HepG2 (cell line): ENCODE results near the gene CELSR3. TPM values are rescaled to one million over a fixed set of nuclear protein-coding genes. Genes with fewer than 3 reads are reported as not detected.

Source experiments
- AHR ChIP-seq: IDR thresholded peaks from 2 replicates; pipeline ENCODE4 v1.6.1; 2018; ENCODE audit warnings: missing genetic modification reagents, missing compliant biosample characterization
- NBN ChIP-seq: fragments of 450-650 bp; conservative IDR thresholded peaks from 2 replicates; pipeline ENCODE4 v1.6.1; 2017
- NR2F6 ChIP-seq, 2 experiments: IDR thresholded peaks; 2 replicates each; pipeline ENCODE4 v1.6.1; 2016; ENCODE audit warnings: antibody characterized with exemption in 1 of 2, mild to moderate bottlenecking in 1 of 2
- SMAD9 ChIP-seq: sonication (generic); formaldehyde crosslinking; IDR thresholded peaks from 2 replicates; pipeline ENCODE4 v1.5.1; 2020; ENCODE audit warnings: mild to moderate bottlenecking, missing genetic modification reagents
- ZNF124 ChIP-seq: sonication (generic); formaldehyde crosslinking; IDR thresholded peaks from 2 replicates; pipeline ENCODE4 v1.4.0; 2020; ENCODE audit warnings: missing genetic modification reagents
- ZNF790 ChIP-seq: sonication (generic); formaldehyde crosslinking; IDR thresholded peaks from 2 replicates; pipeline ENCODE4 v1.8.0; 2022; ENCODE audit warnings: missing genetic modification reagents, mild to moderate bottlenecking, borderline replicate concordance
- polyA plus RNA-seq, 8 experiments: library from polyadenylated mRNA; depleted of rRNA in 3 of 8; stranded (reverse) in 7 of 8; unstranded in 1 of 8; fragments of >200 nt; fragmentation: Illumina TruSeq in 4 of 8; extraction: Trizol in 4 of 8; gene quantifications; 2 replicates each; pipeline versions ENCODE4 v1.2.1 to v1.2.3, GENCODE V29; 2011 to 2016; ENCODE audit warnings: low read depth in 4 of 8, missing spikeins in 1 of 8, mixed read lengths in 1 of 8; ENCODE audit not compliant: insufficient read depth in 1 of 8
- total RNA-seq, 5 experiments: library from RNA; depleted of rRNA; stranded (reverse); fragments of >200 nt; fragmentation: Illumina TruSeq; extraction: Trizol; gene quantifications; 2 replicates each; pipeline ENCODE4 v1.2.3, GENCODE V29; 2016; ENCODE audit warnings: low read depth in 1 of 5
- TF ChIP-seq, protein P1 (sequence below): sonication (generic); formaldehyde crosslinking; IDR thresholded peaks from 2 replicates; pipeline ENCODE4 v1.4.0; 2020; ENCODE audit warnings: low read depth, missing genetic modification reagents
- TF ChIP-seq, protein P2 (sequence below): sonication (generic); formaldehyde crosslinking; IDR thresholded peaks from 2 replicates; pipeline ENCODE4 v1.4.0; 2020; ENCODE audit warnings: missing genetic modification reagents, borderline replicate concordance
- TF ChIP-seq, protein P3 (sequence below), 2 experiments: sonication (generic) in 1 of 2; formaldehyde crosslinking in 1 of 2; IDR thresholded peaks; 2 replicates each; pipeline versions ENCODE4 v1.4.0 to v1.6.1; 2016 to 2020; ENCODE audit warnings: borderline replicate concordance in 1 of 2, low read depth in 1 of 2, mild to moderate bottlenecking in 1 of 2, missing genetic modification reagents in 1 of 2
- TF ChIP-seq, protein P4 (sequence below): sonication (generic); formaldehyde crosslinking; IDR thresholded peaks from 2 replicates; pipeline ENCODE4 v1.5.0; 2020; ENCODE audit warnings: mild to moderate bottlenecking, missing genetic modification reagents

The CELSR3 gene
- total and polyA plus RNA-seq, 2 of the 13 experiments (the other 11 are each of a cell fraction or from before 2014, with no cell fraction given) = 5.4 to 6.7 TPM

DNA sequence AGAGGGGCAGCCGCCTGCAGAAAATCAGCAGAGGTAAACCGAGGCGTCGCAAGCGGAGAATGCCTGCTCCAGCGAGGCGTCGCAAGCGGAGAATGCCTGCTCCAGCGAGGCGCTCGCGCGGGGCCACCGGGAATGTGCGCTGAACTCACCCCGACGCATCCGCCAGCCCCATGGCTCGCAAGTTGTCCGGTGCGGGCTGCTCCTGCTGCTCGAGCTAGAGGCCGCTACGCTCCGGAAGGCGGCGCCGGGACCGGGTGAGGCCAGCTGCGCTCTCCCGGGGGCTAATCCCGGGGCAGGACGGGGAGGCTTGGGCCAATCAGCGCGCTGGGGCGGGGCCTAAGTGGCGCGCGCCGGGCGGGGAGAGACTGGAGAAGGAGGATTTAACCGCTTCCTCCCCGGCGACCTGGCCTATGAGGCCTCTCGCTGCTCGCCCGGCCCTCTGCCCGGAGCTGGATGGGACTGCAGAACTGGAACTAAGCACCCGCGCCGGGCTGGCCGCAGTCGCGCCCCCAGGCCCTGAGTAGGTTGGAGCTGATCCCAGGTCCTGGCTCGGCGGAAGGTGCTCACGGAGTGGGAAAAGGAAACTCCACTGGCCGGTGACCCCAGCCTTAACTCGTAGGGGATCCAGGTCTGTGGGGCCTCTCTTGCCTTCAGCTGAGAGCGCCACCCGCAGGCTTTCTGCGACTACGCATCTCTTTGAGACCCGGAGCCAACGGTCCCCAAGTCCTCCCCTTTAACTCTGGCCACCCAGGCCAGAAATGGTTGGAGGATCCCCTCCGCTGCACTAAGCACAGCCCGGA is 27.3 kb downstream of the CELSR3 start, which contains the start of gene SLC26A6 (continued):
- TF ChIP-seq, protein P1, sequence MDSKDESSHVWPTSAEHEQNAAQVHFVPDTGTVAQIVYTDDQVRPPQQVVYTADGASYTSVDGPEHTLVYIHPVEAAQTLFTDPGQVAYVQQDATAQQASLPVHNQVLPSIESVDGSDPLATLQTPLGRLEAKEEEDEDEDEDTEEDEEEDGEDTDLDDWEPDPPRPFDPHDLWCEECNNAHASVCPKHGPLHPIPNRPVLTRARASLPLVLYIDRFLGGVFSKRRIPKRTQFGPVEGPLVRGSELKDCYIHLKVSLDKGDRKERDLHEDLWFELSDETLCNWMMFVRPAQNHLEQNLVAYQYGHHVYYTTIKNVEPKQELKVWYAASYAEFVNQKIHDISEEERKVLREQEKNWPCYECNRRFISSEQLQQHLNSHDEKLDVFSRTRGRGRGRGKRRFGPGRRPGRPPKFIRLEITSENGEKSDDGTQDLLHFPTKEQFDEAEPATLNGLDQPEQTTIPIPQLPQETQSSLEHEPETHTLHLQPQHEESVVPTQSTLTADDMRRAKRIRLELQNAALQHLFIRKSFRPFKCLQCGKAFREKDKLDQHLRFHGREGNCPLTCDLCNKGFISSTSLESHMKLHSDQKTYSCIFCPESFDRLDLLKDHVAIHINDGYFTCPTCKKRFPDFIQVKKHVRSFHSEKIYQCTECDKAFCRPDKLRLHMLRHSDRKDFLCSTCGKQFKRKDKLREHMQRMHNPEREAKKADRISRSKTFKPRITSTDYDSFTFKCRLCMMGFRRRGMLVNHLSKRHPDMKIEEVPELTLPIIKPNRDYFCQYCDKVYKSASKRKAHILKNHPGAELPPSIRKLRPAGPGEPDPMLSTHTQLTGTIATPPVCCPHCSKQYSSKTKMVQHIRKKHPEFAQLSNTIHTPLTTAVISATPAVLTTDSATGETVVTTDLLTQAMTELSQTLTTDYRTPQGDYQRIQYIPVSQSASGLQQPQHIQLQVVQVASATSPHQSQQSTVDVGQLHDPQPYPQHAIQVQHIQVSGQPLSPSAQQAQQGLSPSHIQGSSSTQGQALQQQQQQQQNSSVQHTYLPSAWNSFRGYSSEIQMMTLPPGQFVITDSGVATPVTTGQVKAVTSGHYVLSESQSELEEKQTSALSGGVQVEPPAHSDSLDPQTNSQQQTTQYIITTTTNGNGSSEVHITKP (CRISPR knock-in tag) = peak; percentile 74
- TF ChIP-seq, protein P2, sequence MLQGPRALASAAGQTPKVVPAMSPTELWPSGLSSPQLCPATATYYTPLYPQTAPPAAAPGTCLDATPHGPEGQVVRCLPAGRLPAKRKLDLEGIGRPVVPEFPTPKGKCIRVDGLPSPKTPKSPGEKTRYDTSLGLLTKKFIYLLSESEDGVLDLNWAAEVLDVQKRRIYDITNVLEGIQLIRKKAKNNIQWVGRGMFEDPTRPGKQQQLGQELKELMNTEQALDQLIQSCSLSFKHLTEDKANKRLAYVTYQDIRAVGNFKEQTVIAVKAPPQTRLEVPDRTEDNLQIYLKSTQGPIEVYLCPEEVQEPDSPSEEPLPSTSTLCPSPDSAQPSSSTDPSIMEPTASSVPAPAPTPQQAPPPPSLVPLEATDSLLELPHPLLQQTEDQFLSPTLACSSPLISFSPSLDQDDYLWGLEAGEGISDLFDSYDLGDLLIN (CRISPR knock-in tag) = peak; percentile 80; the same call in 1 of the 2 replicates
- TF ChIP-seq NBN (no peak), AHR (CRISPR knock-in tag) (no peak), SMAD9 (CRISPR knock-in tag) (no peak), ZNF790 (CRISPR knock-in tag) (peak; percentile 97), NR2F6 (IDR thresholded peaks at IDR 0.05) (no peak), NR2F6 (CRISPR knock-in tag; IDR thresholded peaks at IDR 0.05) (no peak; the same call in 1 of the 2 replicates), ZNF124 (CRISPR knock-in tag) (peak; percentile 46)
- TF ChIP-seq, protein P3, sequence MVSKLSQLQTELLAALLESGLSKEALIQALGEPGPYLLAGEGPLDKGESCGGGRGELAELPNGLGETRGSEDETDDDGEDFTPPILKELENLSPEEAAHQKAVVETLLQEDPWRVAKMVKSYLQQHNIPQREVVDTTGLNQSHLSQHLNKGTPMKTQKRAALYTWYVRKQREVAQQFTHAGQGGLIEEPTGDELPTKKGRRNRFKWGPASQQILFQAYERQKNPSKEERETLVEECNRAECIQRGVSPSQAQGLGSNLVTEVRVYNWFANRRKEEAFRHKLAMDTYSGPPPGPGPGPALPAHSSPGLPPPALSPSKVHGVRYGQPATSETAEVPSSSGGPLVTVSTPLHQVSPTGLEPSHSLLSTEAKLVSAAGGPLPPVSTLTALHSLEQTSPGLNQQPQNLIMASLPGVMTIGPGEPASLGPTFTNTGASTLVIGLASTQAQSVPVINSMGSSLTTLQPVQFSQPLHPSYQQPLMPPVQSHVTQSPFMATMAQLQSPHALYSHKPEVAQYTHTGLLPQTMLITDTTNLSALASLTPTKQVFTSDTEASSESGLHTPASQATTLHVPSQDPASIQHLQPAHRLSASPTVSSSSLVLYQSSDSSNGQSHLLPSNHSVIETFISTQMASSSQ (IDR thresholded peaks at IDR 0.05; ENCODE audit: low read depth) = no peak
- TF ChIP-seq, protein P3 (CRISPR knock-in tag; IDR thresholded peaks at IDR 0.05; ENCODE audit: borderline replicate concordance) = 0 out of 2 replicates have a peak, but pooled peaks have one; percentile 14
- TF ChIP-seq, protein P4, sequence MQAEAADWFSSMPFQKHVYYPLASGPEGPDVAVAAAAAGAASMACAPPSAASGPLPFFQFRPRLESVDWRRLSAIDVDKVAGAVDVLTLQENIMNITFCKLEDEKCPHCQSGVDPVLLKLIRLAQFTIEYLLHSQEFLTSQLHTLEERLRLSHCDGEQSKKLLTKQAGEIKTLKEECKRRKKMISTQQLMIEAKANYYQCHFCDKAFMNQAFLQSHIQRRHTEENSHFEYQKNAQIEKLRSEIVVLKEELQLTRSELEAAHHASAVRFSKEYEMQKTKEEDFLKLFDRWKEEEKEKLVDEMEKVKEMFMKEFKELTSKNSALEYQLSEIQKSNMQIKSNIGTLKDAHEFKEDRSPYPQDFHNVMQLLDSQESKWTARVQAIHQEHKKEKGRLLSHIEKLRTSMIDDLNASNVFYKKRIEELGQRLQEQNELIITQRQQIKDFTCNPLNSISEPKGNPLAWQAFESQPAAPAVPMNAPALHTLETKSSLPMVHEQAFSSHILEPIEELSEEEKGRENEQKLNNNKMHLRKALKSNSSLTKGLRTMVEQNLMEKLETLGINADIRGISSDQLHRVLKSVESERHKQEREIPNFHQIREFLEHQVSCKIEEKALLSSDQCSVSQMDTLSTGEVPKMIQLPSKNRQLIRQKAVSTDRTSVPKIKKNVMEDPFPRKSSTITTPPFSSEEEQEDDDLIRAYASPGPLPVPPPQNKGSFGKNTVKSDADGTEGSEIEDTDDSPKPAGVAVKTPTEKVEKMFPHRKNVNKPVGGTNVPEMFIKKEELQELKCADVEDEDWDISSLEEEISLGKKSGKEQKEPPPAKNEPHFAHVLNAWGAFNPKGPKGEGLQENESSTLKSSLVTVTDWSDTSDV (CRISPR knock-in tag) = peak; percentile 31; the same call in 1 of the 2 replicates
